Measurements from ENCODE around the gene TLR8. TPM values are rescaled to one million over a fixed set of nuclear protein-coding genes. Genes with fewer than 3 reads are reported as not detected.

Gene TLR8
- total and polyA plus RNA-seq, 3 experiments from 2014 or later, result 0.07 TPM; not detected in 2

DNA sequence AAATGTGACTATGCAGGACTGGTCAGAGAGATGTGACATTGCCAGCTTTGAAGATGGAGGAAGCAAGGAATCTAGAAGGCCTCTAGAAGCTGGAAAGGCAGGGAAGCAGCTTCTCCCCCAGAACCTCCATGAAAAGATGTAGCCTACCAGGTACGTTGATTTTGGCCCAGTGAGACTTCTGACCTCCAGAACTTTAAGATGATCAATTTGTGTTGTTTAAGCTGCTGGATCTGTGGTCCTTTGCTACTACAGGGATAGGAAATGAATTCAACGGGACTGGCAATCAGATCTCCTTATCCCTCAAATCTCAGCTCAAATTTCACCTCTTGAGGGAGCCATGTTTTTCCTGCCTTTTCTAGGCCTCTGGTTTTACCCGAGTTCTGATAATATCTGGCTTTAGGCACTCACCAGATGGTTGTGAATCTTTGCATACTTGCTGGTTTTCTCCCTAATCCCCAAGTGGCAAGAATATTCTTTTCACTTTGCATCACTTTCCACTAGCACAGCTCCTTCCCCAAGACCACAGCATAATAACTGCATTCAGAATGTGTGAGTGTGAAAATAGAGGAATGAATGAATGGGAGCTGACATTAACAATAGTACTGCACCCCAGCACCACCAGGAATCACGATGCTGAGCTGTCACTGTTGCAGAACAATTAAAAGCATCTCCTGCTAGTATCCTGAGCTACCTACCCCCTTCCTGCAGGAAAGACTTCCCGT, 42.9 kb downstream of the TLR8 start:
- DNase-seq, result no peak
- ChIA-PET POLR2A (interaction anchor here (0.9 to 3.3 kb wide), 9 partner anchors 24 to 739 kb away, joined by 3 to 68 read pairs (median 5); partner anchors contain the start of gene TMSB4X), CTCF (interaction anchor here (1.1 to 7.3 kb wide), 8 partner anchors 10 to 539 kb away, joined by 3 to 224 read pairs (median 7); partner anchors contain the start of gene TMSB4X)
- Mint-ChIP-seq H3K27me3 (peaks cover 0 to 10% of the 10 kb centered on the region in 2 donors), H3K4me3 (peak overlapping the region; percentile 86 to 90 (median 88)), H3K36me3 (peaks cover 0 to 4% (median 0%) of the 10 kb centered on the region in 3 donors), H3K4me1 (peaks cover 72 to 82% (median 77%) of the 10 kb centered on the region in 3 donors), H3K9me3 (no peaks in the 10 kb centered on the region), H3K27ac (peak overlapping the region; percentile 94 to 99 (median 98))
- Histone ChIP-seq H3K4me1 (ENCODE audit: insufficient read depth, low read length) (peaks cover 72% of the 10 kb centered on the region), H3K36me3 (ENCODE audit: insufficient read depth, low read length) (no peaks in the 10 kb centered on the region), H3K27ac (ENCODE audit: low read depth, low read length) (peak overlapping the region; percentile 78), H3K27me3 (ENCODE audit: insufficient read depth, low read length, poor library complexity, severe bottlenecking) (no peaks in the 10 kb centered on the region), H3K9me3 (ENCODE audit: low read length) (no peaks in the 10 kb centered on the region), H3K4me3 (ENCODE audit: low read length) (peak overlapping the region; percentile 36)

DNA sequence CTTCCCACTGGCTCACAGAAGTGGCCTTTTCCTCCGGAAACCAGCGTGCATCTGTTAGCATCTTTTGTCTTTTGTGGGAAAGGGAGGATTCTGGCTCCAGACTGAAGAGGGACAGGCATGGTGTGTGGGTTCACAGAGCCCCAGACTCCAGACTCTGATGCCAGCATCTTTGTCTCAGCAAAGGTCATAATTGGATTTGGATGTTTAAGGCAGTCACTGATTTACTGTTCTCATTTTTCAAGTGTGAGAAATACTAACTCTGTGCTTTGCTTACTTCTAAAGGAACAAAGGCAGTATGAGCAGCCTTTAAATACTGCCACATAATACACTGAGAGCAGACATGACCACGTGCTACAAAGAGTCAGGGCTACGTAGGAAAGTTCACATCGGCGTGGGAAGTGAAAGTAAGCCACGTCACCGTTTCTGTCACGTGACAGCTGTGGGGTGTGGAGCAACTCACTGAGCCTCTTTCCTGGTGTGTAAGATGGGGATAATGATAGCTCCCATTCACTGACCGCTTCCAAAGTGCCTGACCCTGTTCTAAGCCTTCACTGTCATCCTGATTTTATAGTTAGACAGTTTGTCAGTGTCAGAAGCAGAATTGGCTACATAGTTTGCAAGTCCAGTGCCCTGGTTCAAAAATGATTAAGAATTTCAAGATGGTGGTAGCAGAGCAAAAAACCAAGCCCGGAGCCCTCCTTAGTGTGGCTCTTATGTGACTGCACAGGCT, 43.7 kb downstream of the TLR8 start:
- Mint-ChIP-seq H3K4me1 (peaks cover 79 to 89% (median 84%) of the 10 kb centered on the region in 3 donors), H3K4me3 (peak overlapping the region; percentile 86 to 90 (median 88)), H3K9me3 (no peaks in the 10 kb centered on the region), H3K36me3 (peaks cover 0 to 4% (median 0%) of the 10 kb centered on the region in 3 donors), H3K27me3 (peaks cover 0 to 7% of the 10 kb centered on the region in 2 donors), H3K27ac (peak overlapping the region; percentile 94 to 99 (median 98))
- DNase-seq, result peak; percentile 63 to 88 (median 85)
- peak overlapping the region; percentile 64 for H3K4me3 ChIP-seq (ENCODE audit: low read length)
- CTCF ChIA-PET, result interaction anchor here (1.1 to 7.3 kb wide), 10 partner anchors 10 to 539 kb away, joined by 3 to 224 read pairs (median 7); partner anchors contain the start of gene TMSB4X
- H3K4me1 ChIP-seq (ENCODE audit: insufficient read depth, low read length), result peaks cover 79% of the 10 kb centered on the region
- H3K27ac ChIP-seq (ENCODE audit: low read depth, low read length), result peak overlapping the region; percentile 78
- no peaks in the 10 kb centered on the region for H3K9me3 ChIP-seq (ENCODE audit: low read length)
- H3K27me3 ChIP-seq (ENCODE audit: insufficient read depth, low read length, poor library complexity, severe bottlenecking), result no peaks in the 10 kb centered on the region
- POLR2A ChIA-PET, result interaction anchor here (0.9 to 3.3 kb wide), 8 partner anchors 23 to 143 kb away, joined by 3 to 68 read pairs (median 4); partner anchors contain the start of gene TMSB4X
- no peaks in the 10 kb centered on the region for H3K36me3 ChIP-seq (ENCODE audit: insufficient read depth, low read length)

DNA sequence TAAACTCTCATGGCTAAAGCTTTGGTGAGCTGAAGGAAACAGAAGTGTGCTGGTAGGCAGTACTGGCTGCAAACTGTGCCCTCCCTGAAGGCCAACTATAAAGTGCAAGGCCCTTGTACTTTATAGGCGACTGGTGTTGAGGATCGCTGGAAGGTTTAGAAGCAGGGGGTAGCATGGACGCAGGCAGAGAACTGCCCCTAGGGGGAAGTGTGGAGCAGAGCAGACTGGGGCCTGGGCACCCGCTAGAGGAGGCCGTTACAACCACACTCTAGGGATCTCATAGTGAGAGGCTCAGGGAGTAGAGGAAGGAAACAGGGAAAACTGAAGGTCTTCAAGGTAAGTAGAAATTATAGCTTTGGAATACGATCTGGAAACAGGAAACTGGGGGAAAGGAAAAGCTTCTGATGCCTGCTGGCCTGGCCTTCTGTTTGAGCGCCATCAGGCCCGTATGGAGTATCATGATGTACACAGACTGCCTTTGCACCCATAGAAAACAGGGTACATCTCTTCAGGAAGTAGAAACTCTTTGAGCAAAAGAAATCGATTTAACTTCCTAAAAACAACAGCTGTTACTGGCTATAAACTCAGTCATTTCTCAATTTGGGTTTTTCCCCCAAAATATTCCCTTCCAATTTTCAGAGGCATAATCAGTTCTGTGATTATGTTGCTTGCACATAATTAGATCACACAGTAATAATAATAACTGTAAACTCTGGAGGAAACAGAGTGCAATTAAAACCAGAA, 44.6 kb downstream of the TLR8 start:
- Histone ChIP-seq H3K4me3 (ENCODE audit: low read length) (peak overlapping the region; percentile 64), H3K27ac (ENCODE audit: low read depth, low read length) (peak overlapping the region; percentile 78), H3K36me3 (ENCODE audit: insufficient read depth, low read length) (no peaks in the 10 kb centered on the region), H3K9me3 (ENCODE audit: low read length) (no peaks in the 10 kb centered on the region), H3K4me1 (ENCODE audit: insufficient read depth, low read length) (peaks cover 85% of the 10 kb centered on the region), H3K27me3 (ENCODE audit: insufficient read depth, low read length, poor library complexity, severe bottlenecking) (no peaks in the 10 kb centered on the region)
- ChIA-PET CTCF (interaction anchor here (0.8 to 7.3 kb wide), 16 partner anchors 9 to 541 kb away, joined by 3 to 224 read pairs (median 4); partner anchors contain the start of gene TMSB4X), POLR2A (interaction anchor here (0.7 to 3.3 kb wide), 10 partner anchors 17 to 142 kb away, joined by 3 to 68 read pairs (median 5); partner anchors contain the start of gene TMSB4X)
- no peaks in the 10 kb centered on the region for H3K9me3 Mint-ChIP-seq
- peaks cover 0 to 7% of the 10 kb centered on the region in 2 donors for H3K27me3 Mint-ChIP-seq
- DNase-seq, result peak; percentile 52 to 80 (median 69)
- H3K27ac Mint-ChIP-seq, result peak overlapping the region; percentile 94 to 99 (median 98)
- H3K4me1 Mint-ChIP-seq, result peaks cover 87 to 96% (median 90%) of the 10 kb centered on the region in 3 donors
- H3K4me3 Mint-ChIP-seq, result peak overlapping the region; percentile 86 to 90 (median 88)
- H3K36me3 Mint-ChIP-seq, result peaks cover 0 to 4% (median 0%) of the 10 kb centered on the region in 3 donors

DNA sequence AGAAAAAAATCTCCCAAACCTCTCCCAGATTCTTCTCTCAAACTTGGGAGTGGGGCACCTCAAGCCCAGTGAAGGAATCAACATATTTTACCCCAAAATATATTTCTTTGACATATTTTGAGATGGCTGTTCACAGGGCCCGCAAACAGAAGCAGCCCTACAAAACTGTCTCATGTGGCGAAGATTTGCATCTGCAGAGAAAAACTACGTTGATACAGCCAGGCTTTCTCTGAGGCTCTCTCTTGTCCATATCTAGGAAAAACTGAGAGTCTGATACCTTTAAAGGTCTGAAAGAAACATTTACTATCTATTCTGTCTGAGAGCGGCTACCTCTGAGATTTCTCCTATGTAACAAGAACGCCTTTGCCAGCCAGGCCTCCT, 45.2 kb downstream of the TLR8 start:
- no peaks in the 10 kb centered on the region for H3K9me3 ChIP-seq (ENCODE audit: low read length)
- POLR2A ChIA-PET, result interaction anchor here (1.0 to 7.5 kb wide), 9 partner anchors 17 to 141 kb away, joined by 4 to 194 read pairs (median 7); partner anchors contain the start of gene TMSB4X
- H3K27me3 ChIP-seq (ENCODE audit: insufficient read depth, low read length, poor library complexity, severe bottlenecking), result no peaks in the 10 kb centered on the region
- Mint-ChIP-seq H3K27me3 (peaks cover 0 to 7% of the 10 kb centered on the region in 2 donors), H3K36me3 (peaks cover 0 to 4% (median 0%) of the 10 kb centered on the region in 3 donors), H3K4me1 (peaks cover 92 to 96% (median 93%) of the 10 kb centered on the region in 3 donors), H3K4me3 (peak overlapping the region; percentile 86 to 90 (median 88)), H3K27ac (peak overlapping the region; percentile 94 to 99 (median 98)), H3K9me3 (no peaks in the 10 kb centered on the region)
- peak overlapping the region; percentile 78 for H3K27ac ChIP-seq (ENCODE audit: low read depth, low read length)
- DNase-seq, result peak in 1 of 5 donors; percentile 50
- no peaks in the 10 kb centered on the region for H3K36me3 ChIP-seq (ENCODE audit: insufficient read depth, low read length)
- CTCF ChIA-PET, result interaction anchor here (0.8 to 7.3 kb wide), 13 partner anchors 8 to 540 kb away, joined by 3 to 224 read pairs (median 4); partner anchors contain the start of gene TMSB4X
- H3K4me3 ChIP-seq (ENCODE audit: low read length), result peak overlapping the region; percentile 64
- H3K4me1 ChIP-seq (ENCODE audit: insufficient read depth, low read length), result peaks cover 91% of the 10 kb centered on the region

DNA sequence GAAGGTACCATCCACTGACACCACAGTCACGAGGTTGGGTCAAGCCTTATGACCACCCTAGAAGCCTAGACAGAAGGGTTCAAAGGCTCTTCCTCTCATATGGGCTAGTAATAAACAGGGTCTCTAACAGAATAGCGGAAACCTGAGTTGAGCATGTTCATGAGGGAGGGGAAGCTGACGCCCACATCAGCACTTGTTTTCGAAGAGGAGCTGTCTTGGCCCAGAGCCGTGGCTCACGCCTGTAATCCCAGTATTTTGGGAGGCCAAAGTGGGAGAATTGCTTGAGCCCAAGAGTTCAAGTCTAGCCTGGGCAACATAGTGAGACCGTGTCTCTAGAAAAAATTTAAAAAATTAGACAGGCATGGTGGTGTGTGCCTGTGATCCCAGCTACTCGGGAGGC, 47.0 kb downstream of the TLR8 start:
- CTCF ChIA-PET, result interaction anchor here (1.3 to 3.5 kb wide), 6 partner anchors 12 to 140 kb away, joined by 3 to 23 read pairs (median 6); no protein-coding TSS in a partner anchor
- no peaks in the 10 kb centered on the region for H3K9me3 ChIP-seq (ENCODE audit: low read length)
- peaks cover 0 to 4% (median 0%) of the 10 kb centered on the region in 3 donors for H3K36me3 Mint-ChIP-seq
- peak overlapping the region; percentile 94 to 99 (median 98) for H3K27ac Mint-ChIP-seq
- no peaks in the 10 kb centered on the region for H3K36me3 ChIP-seq (ENCODE audit: insufficient read depth, low read length)
- peaks cover 87 to 95% (median 89%) of the 10 kb centered on the region in 3 donors for H3K4me1 Mint-ChIP-seq
- H3K27me3 ChIP-seq (ENCODE audit: insufficient read depth, low read length, poor library complexity, severe bottlenecking), result no peaks in the 10 kb centered on the region
- POLR2A ChIA-PET, result interaction anchor here (0.9 to 7.5 kb wide), 3 partner anchors 19 to 138 kb away, joined by 5 to 194 read pairs (median 6); partner anchors contain the start of gene TMSB4X
- H3K9me3 Mint-ChIP-seq, result no peaks in the 10 kb centered on the region
- H3K4me1 ChIP-seq (ENCODE audit: insufficient read depth, low read length), result peaks cover 84% of the 10 kb centered on the region
- H3K4me3 ChIP-seq (ENCODE audit: low read length), result peak overlapping the region; percentile 36
- DNase-seq, result peak in 1 of 5 donors; percentile 31
- peaks cover 0 to 5% of the 10 kb centered on the region in 2 donors for H3K27me3 Mint-ChIP-seq
- H3K27ac ChIP-seq (ENCODE audit: low read depth, low read length), result peak overlapping the region; percentile 24
- H3K4me3 Mint-ChIP-seq, result peak overlapping the region; percentile 73 to 82 (median 75)

DNA sequence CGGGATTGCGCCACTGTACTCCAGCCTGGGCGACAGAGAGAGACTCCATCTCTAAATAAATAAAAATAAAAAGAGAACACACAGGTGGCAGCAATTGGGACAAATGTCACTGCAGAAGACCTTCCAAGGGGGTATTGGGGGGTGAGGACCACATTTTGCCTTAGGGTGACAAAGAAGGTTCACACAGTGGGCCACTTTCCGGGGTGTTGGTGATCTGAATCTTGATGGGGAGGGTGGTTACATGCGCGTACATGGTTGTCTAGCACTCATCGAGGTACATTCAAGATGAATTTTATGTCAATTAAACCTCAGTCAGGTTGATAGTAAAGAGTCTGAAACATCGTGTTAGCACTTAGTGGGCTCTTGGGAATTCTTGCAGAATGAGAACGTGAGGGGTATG, 48.0 kb downstream of the TLR8 start:
- Histone ChIP-seq H3K4me3 (ENCODE audit: low read length) (peak overlapping the region; percentile 5), H3K27me3 (ENCODE audit: insufficient read depth, low read length, poor library complexity, severe bottlenecking) (no peaks in the 10 kb centered on the region), H3K36me3 (ENCODE audit: insufficient read depth, low read length) (no peaks in the 10 kb centered on the region), H3K27ac (ENCODE audit: low read depth, low read length) (peak overlapping the region; percentile 24), H3K9me3 (ENCODE audit: low read length) (no peaks in the 10 kb centered on the region), H3K4me1 (ENCODE audit: insufficient read depth, low read length) (peaks cover 78% of the 10 kb centered on the region)
- H3K4me3 Mint-ChIP-seq, result peak overlapping the region; percentile 72 to 82 (median 76)
- H3K4me1 Mint-ChIP-seq, result peaks cover 83 to 91% (median 84%) of the 10 kb centered on the region in 3 donors
- no peaks in the 10 kb centered on the region for H3K9me3 Mint-ChIP-seq
- ChIA-PET POLR2A (interaction anchor here (0.6 to 7.5 kb wide), 6 partner anchors 18 to 771 kb away, joined by 3 to 194 read pairs (median 6); partner anchors contain the start of gene TMSB4X), CTCF (interaction anchor here (1.1 to 3.5 kb wide), 7 partner anchors 8 to 139 kb away, joined by 3 to 23 read pairs (median 7); partner anchors contain the start of gene TMSB4X)
- peaks cover 0 to 3% of the 10 kb centered on the region in 2 donors for H3K27me3 Mint-ChIP-seq
- peak overlapping the region; percentile 91 to 99 (median 98) for H3K27ac Mint-ChIP-seq
- DNase-seq, result peak in 1 of 5 donors; percentile 43
- peaks cover 0 to 4% (median 0%) of the 10 kb centered on the region in 3 donors for H3K36me3 Mint-ChIP-seq

All from CD8-positive, alpha-beta memory T cell (primary cell).